C1 segment of cervical spinal cord (tissue), 14 donors: Measurements from ENCODE around the gene HDHD5.

Source experiments
- DNase-seq, 14 donors: peaks; one replicate each; lab custom pipeline; 2025; lab: John Stamatoyannopoulos, UW

Gene HDHD5

GRCh38 chr22:17158568-17159503, at the start of gene HDHD5:
Gene HDHD5 (minus strand): TSS chr22:17159277. CDS start chr22:17159251, 26 bp downstream.
- peak; percentile 28 to 93 (median 86) for DNase-seq

- DNase-seq: peak in 1 of 14 donors; percentile 31
Observed at GRCh38 chr22:17205432-17205831, 46.4 kb upstream of the HDHD5 start.

- no peak for DNase-seq
Observed at GRCh38 chr22:17201285-17201945, 42.3 kb upstream of the HDHD5 start.

- peak in 6 of 14 donors; percentile 19 to 59 (median 45) for DNase-seq
Observed at GRCh38 chr22:17199003-17199731, 40.1 kb upstream of the HDHD5 start.

- DNase-seq: peak in 6 of 14 donors; percentile 33 to 47 (median 40)
Observed at GRCh38 chr22:17198170-17199002, 39.3 kb upstream of the HDHD5 start.

- no peak for DNase-seq
Observed at GRCh38 chr22:17194213-17194612, 35.1 kb upstream of the HDHD5 start.

- DNase-seq: no peak
Observed at GRCh38 chr22:17192186-17192585, 33.1 kb upstream of the HDHD5 start.

GRCh38 chr22:17191163-17191784, 32.2 kb upstream of the HDHD5 start:
- no peak for DNase-seq

- no peak for DNase-seq
Observed at GRCh38 chr22:17190702-17191101, 31.6 kb upstream of the HDHD5 start.

- DNase-seq: no peak
Observed at GRCh38 chr22:17176715-17177114, 17.6 kb upstream of the HDHD5 start.

GRCh38 chr22:17172029-17172833, 13.2 kb upstream of the HDHD5 start:
- DNase-seq: peak in 4 of 14 donors; percentile 35 to 87 (median 53)

- DNase-seq: peak; percentile 36 to 98 (median 90)
Observed at GRCh38 chr22:17171153-17172028, 12.3 kb upstream of the HDHD5 start.

GRCh38 chr22:17167486-17167885, 8.4 kb upstream of the HDHD5 start:
- peak in 12 of 14 donors; percentile 1 to 67 (median 30) for DNase-seq

- DNase-seq: no peak
Observed at GRCh38 chr22:17164392-17165024, 5.4 kb upstream of the HDHD5 start.

- no peak for DNase-seq
Observed at GRCh38 chr22:17162731-17163130, 3.7 kb upstream of the HDHD5 start.

- DNase-seq: no peak
Observed at GRCh38 chr22:17161991-17162390, 2.9 kb upstream of the HDHD5 start.

GRCh38 chr22:17159504-17159951, 451 bp upstream of the HDHD5 start:
- DNase-seq: peak in 6 of 14 donors; percentile 59 to 80 (median 72)

- no peak for DNase-seq
Observed at GRCh38 chr22:17158176-17158567, 905 bp downstream of the HDHD5 start.
